Memory B cell (primary cell): Measurements from ENCODE around the gene ZNF559.

Experiments used
- ATAC-seq: fragments of 150-1000 bp; cut with Tn5 transposase; 2 replicates; pipeline ENCODE4 v1.10.0; 2021; ENCODE audit warnings: low read depth, mild to moderate bottlenecking, moderate library complexity
- DNase-seq, 2 donors: peaks; one replicate each; pipeline ENCODE4 v3.0.0; 2022; ENCODE audit warnings: low spot score in 2 of 2
- H3K27ac Mint-ChIP-seq: one replicate; pipeline ENCODE4 v1.8.0; 2022; ENCODE audit warnings: mild to moderate bottlenecking, moderate library complexity, mixed read lengths
- H3K27me3 Mint-ChIP-seq: one replicate; pipeline ENCODE4 v1.8.0; 2022; ENCODE audit warnings: mixed read lengths
- H3K36me3 Mint-ChIP-seq: one replicate; pipeline ENCODE4 v1.8.0; 2022; ENCODE audit warnings: mild to moderate bottlenecking, mixed read lengths
- H3K4me1 Mint-ChIP-seq: one replicate; pipeline ENCODE4 v1.8.0; 2022; ENCODE audit warnings: mixed read lengths
- H3K4me3 Mint-ChIP-seq: one replicate; pipeline ENCODE4 v1.8.0; 2022; ENCODE audit warnings: mild to moderate bottlenecking, moderate library complexity, mixed read lengths
- H3K9me3 Mint-ChIP-seq: one replicate; pipeline ENCODE4 v1.8.0; 2022; ENCODE audit warnings: mixed read lengths

Gene ZNF559

GRCh38 chr19:9323557-9323918 is 441 bp upstream of the ZNF559 start:
- DNase-seq: no peak
- ATAC-seq: peak; percentile 31
- H3K27me3 Mint-ChIP-seq: no peaks in the 10 kb centered on the region
- peak overlapping the region; percentile 81 for H3K27ac Mint-ChIP-seq
- peaks cover 7% of the 10 kb centered on the region for H3K4me1 Mint-ChIP-seq
- peak overlapping the region; percentile 93 for H3K4me3 Mint-ChIP-seq
- H3K36me3 Mint-ChIP-seq: peaks cover 21% of the 10 kb centered on the region
- H3K9me3 Mint-ChIP-seq: peaks cover 4% of the 10 kb centered on the region

- Mint-ChIP-seq H3K36me3 (peaks cover 23% of the 10 kb centered on the region), H3K4me3 (peak overlapping the region; percentile 93), H3K4me1 (peaks cover 7% of the 10 kb centered on the region), H3K9me3 (peaks cover 4% of the 10 kb centered on the region), H3K27ac (peak overlapping the region; percentile 81), H3K27me3 (no peaks in the 10 kb centered on the region)
- ATAC-seq (no peak), DNase-seq (no peak)
Measured at GRCh38 chr19:9324584-9324962, 594 bp downstream of the ZNF559 start.

GRCh38 chr19:9329999-9330398 is 6.0 kb downstream of the ZNF559 start:
- no peaks in the 10 kb centered on the region for H3K27me3 Mint-ChIP-seq
- peaks cover 19% of the 10 kb centered on the region for H3K9me3 Mint-ChIP-seq
- H3K36me3 Mint-ChIP-seq: peaks cover 54% of the 10 kb centered on the region
- no peak for DNase-seq
- no peak for ATAC-seq
- H3K27ac Mint-ChIP-seq: no peak overlapping the region
- peaks cover 2% of the 10 kb centered on the region for H3K4me1 Mint-ChIP-seq
- no peak overlapping the region for H3K4me3 Mint-ChIP-seq

GRCh38 chr19:9342610-9343304 is 18.8 kb downstream of the ZNF559 start:
- no peaks in the 10 kb centered on the region for H3K27me3 Mint-ChIP-seq
- no peak overlapping the region for H3K4me3 Mint-ChIP-seq
- peaks cover 18% of the 10 kb centered on the region for H3K9me3 Mint-ChIP-seq
- H3K36me3 Mint-ChIP-seq: peaks cover 62% of the 10 kb centered on the region
- no peak for ATAC-seq
- no peaks in the 10 kb centered on the region for H3K4me1 Mint-ChIP-seq
- H3K27ac Mint-ChIP-seq: no peak overlapping the region
- DNase-seq: no peak

GRCh38 chr19:9345005-9345404 is 21.0 kb downstream of the ZNF559 start:
- H3K4me3 Mint-ChIP-seq: no peak overlapping the region
- H3K27ac Mint-ChIP-seq: no peak overlapping the region
- DNase-seq (no peak), ATAC-seq (no peak)
- H3K9me3 Mint-ChIP-seq: peaks cover 26% of the 10 kb centered on the region
- peaks cover 57% of the 10 kb centered on the region for H3K36me3 Mint-ChIP-seq
- H3K27me3 Mint-ChIP-seq: no peaks in the 10 kb centered on the region
- no peaks in the 10 kb centered on the region for H3K4me1 Mint-ChIP-seq

- Mint-ChIP-seq H3K27ac (no peak overlapping the region), H3K4me1 (no peaks in the 10 kb centered on the region), H3K27me3 (no peaks in the 10 kb centered on the region), H3K4me3 (no peak overlapping the region), H3K36me3 (peaks cover 36% of the 10 kb centered on the region), H3K9me3 (peaks cover 25% of the 10 kb centered on the region)
- ATAC-seq (no peak), DNase-seq (no peak)
Measured at GRCh38 chr19:9348253-9348652, 24.3 kb downstream of the ZNF559 start.

- H3K36me3 Mint-ChIP-seq: peaks cover 31% of the 10 kb centered on the region
Measured at GRCh38 chr19:9348671-9349070, 24.7 kb downstream of the ZNF559 start.

GRCh38 chr19:9352505-9352904 is 28.5 kb downstream of the ZNF559 start:
- no peak overlapping the region for H3K4me3 Mint-ChIP-seq
- no peaks in the 10 kb centered on the region for H3K4me1 Mint-ChIP-seq
- ATAC-seq: no peak
- H3K27me3 Mint-ChIP-seq: no peaks in the 10 kb centered on the region
- H3K27ac Mint-ChIP-seq: no peak overlapping the region
- peaks cover 17% of the 10 kb centered on the region for H3K9me3 Mint-ChIP-seq
- peaks cover 25% of the 10 kb centered on the region for H3K36me3 Mint-ChIP-seq
- no peak for DNase-seq

More at GRCh38 chr19:9348671-9349070, 24.7 kb downstream of the ZNF559 start:
- Mint-ChIP-seq H3K9me3 (peaks cover 22% of the 10 kb centered on the region), H3K27ac (no peak overlapping the region), H3K27me3 (no peaks in the 10 kb centered on the region), H3K4me1 (no peaks in the 10 kb centered on the region), H3K4me3 (no peak overlapping the region)
- ATAC-seq (no peak), DNase-seq (no peak)

GRCh38 chr19:9353011-9353410 is 29.0 kb downstream of the ZNF559 start:
- Mint-ChIP-seq H3K9me3 (peaks cover 16% of the 10 kb centered on the region), H3K27ac (no peak overlapping the region), H3K4me3 (no peak overlapping the region), H3K27me3 (no peaks in the 10 kb centered on the region), H3K4me1 (no peaks in the 10 kb centered on the region), H3K36me3 (peaks cover 25% of the 10 kb centered on the region)
- DNase-seq (no peak), ATAC-seq (no peak)

GRCh38 chr19:9354651-9355050 is 30.7 kb downstream of the ZNF559 start:
- H3K4me1 Mint-ChIP-seq: no peaks in the 10 kb centered on the region
- DNase-seq (no peak), ATAC-seq (no peak)
- H3K27ac Mint-ChIP-seq: no peak overlapping the region
- H3K9me3 Mint-ChIP-seq: peaks cover 8% of the 10 kb centered on the region
- H3K27me3 Mint-ChIP-seq: no peaks in the 10 kb centered on the region
- H3K4me3 Mint-ChIP-seq: no peak overlapping the region
- peaks cover 21% of the 10 kb centered on the region for H3K36me3 Mint-ChIP-seq

- Mint-ChIP-seq H3K4me1 (no peaks in the 10 kb centered on the region), H3K9me3 (peaks cover 19% of the 10 kb centered on the region), H3K36me3 (peaks cover 34% of the 10 kb centered on the region), H3K27me3 (no peaks in the 10 kb centered on the region), H3K27ac (no peak within 1 kb of the TSS), H3K4me3 (no peak within 1 kb of the TSS)
- no peak for ATAC-seq
- DNase-seq: no peak
Measured at GRCh38 chr19:9362905-9363304, 38.9 kb downstream of the ZNF559 start, which contains the start of gene ZNF177. Gene ZNF177, plus strand, starts transcription at chr19:9363013. Its CDS starts 15,299 bp downstream, at chr19:9378312.

GRCh38 chr19:9370738-9371619 is 47.0 kb downstream of the ZNF559 start:
- Mint-ChIP-seq H3K27ac (no peak overlapping the region), H3K36me3 (peaks cover 55% of the 10 kb centered on the region), H3K4me3 (no peak overlapping the region), H3K9me3 (peaks cover 32% of the 10 kb centered on the region), H3K27me3 (no peaks in the 10 kb centered on the region), H3K4me1 (no peaks in the 10 kb centered on the region)
- DNase-seq (no peak), ATAC-seq (no peak)

- H3K27me3 Mint-ChIP-seq: no peaks in the 10 kb centered on the region
- H3K9me3 Mint-ChIP-seq: peaks cover 18% of the 10 kb centered on the region
- DNase-seq: no peak
- H3K27ac Mint-ChIP-seq: no peak overlapping the region
- no peaks in the 10 kb centered on the region for H3K4me1 Mint-ChIP-seq
- H3K4me3 Mint-ChIP-seq: no peak overlapping the region
- ATAC-seq: no peak
- peaks cover 69% of the 10 kb centered on the region for H3K36me3 Mint-ChIP-seq
Measured at GRCh38 chr19:9381361-9381785, 57.4 kb downstream of the ZNF559 start.
